ENCODE measurements around the gene CYBA. TPM values are rescaled to one million over a fixed set of nuclear protein-coding genes. Genes with fewer than 3 reads are reported as not detected.

CYBA gene
- total RNA-seq, 4 donors from 2014 or later = 258 to 306 (median 291) TPM

GRCh38 chr16:88656291-88656980 is 5.6 kb upstream of the CYBA start:
- Histone ChIP-seq H3K9me3 (no peaks in the 10 kb centered on the region), H3K27me3 (no peaks in the 10 kb centered on the region), H3K36me3 (peaks cover 0 to 7% (median 0%) of the 10 kb centered on the region in 4 donors), H3K27ac (no peak overlapping the region), H3K4me1 (peaks cover 0 to 15% (median 6%) of the 10 kb centered on the region in 4 donors), H3K4me3 (no peak overlapping the region)
- WGBS, 2 donors (ENCODE audit: low coverage in 1 of 2) = 85% methylated on average over 25 of the region's 25 CpGs; no CpG with 5 or more reads in 1 of the 2 donors
- no peak for DNase-seq
- TF ChIP-seq EP300 (IDR thresholded peaks at IDR 0.05; ENCODE audit: low read depth) (no peak), POLR2AphosphoS5 (IDR thresholded peaks at IDR 0.05) (no peak), CTCF (IDR thresholded peaks at IDR 0.05) (no peak), POLR2A (IDR thresholded peaks at IDR 0.05) (no peak)
- in situ Hi-C loops (cut with MboI; ENCODE audit: low pct_ligation_motif_present in 1 of 4, low pct_unique_long_range_greater_than_20kb in 1 of 4, low sequenced_read_pairs in 3 of 4) = no loop called here
- intact Hi-C loops (cut with DNase I; ENCODE audit: low total_unique reads) = no loop called here

GRCh38 chr16:88655733-88656281 is 5.0 kb upstream of the CYBA start:
- Histone ChIP-seq H3K4me1 (peaks cover 3 to 17% (median 10%) of the 10 kb centered on the region in 4 donors), H3K27ac (no peak overlapping the region), H3K27me3 (no peaks in the 10 kb centered on the region), H3K36me3 (peaks cover 0 to 7% (median 0%) of the 10 kb centered on the region in 4 donors), H3K9me3 (no peaks in the 10 kb centered on the region), H3K4me3 (no peak overlapping the region)
- intact Hi-C loops (cut with DNase I; ENCODE audit: low total_unique reads) = no loop called here
- TF ChIP-seq POLR2AphosphoS5 (IDR thresholded peaks at IDR 0.05) = no peak
- no peak for TF ChIP-seq EP300 (IDR thresholded peaks at IDR 0.05; ENCODE audit: low read depth)
- no peak for TF ChIP-seq POLR2A (IDR thresholded peaks at IDR 0.05)
- TF ChIP-seq CTCF (IDR thresholded peaks at IDR 0.05) = no peak
- in situ Hi-C loops (cut with MboI; ENCODE audit: low pct_ligation_motif_present in 1 of 4, low pct_unique_long_range_greater_than_20kb in 1 of 4, low sequenced_read_pairs in 3 of 4) = no loop called here
- WGBS, 2 donors (ENCODE audit: low coverage in 1 of 2) = 95% methylated on average over 25 of the region's 29 CpGs; no CpG with 5 or more reads in 1 of the 2 donors
- DNase-seq = no peak

- Histone ChIP-seq H3K27me3 (no peaks in the 10 kb centered on the region), H3K27ac (no peak overlapping the region), H3K9me3 (no peaks in the 10 kb centered on the region), H3K4me3 (no peak overlapping the region), H3K36me3 (peaks cover 0 to 7% (median 0%) of the 10 kb centered on the region in 4 donors), H3K4me1 (peaks cover 3 to 17% (median 10%) of the 10 kb centered on the region in 4 donors)
- 93% methylated on average over 46 of the region's 50 CpGs; no CpG with 5 or more reads in 1 of the 2 donors for WGBS, 2 donors (ENCODE audit: low coverage in 1 of 2)
- intact Hi-C loops (cut with DNase I; ENCODE audit: low total_unique reads) = no loop called here
- TF ChIP-seq EP300 (IDR thresholded peaks at IDR 0.05; ENCODE audit: low read depth) = no peak
- TF ChIP-seq CTCF (IDR thresholded peaks at IDR 0.05) = no peak
- TF ChIP-seq POLR2A (IDR thresholded peaks at IDR 0.05) = no peak
- no peak for TF ChIP-seq POLR2AphosphoS5 (IDR thresholded peaks at IDR 0.05)
- in situ Hi-C loops (cut with MboI; ENCODE audit: low pct_ligation_motif_present in 1 of 4, low pct_unique_long_range_greater_than_20kb in 1 of 4, low sequenced_read_pairs in 3 of 4) = no loop called here
- no peak for DNase-seq
Observed at GRCh38 chr16:88655053-88655732, 4.3 kb upstream of the CYBA start.

- Histone ChIP-seq H3K4me1 (peaks cover 7 to 19% (median 15%) of the 10 kb centered on the region in 4 donors), H3K27ac (no peak overlapping the region), H3K36me3 (peaks cover 0 to 7% (median 0%) of the 10 kb centered on the region in 4 donors), H3K27me3 (no peaks in the 10 kb centered on the region), H3K9me3 (no peaks in the 10 kb centered on the region), H3K4me3 (no peak overlapping the region)
- WGBS, 2 donors (ENCODE audit: low coverage in 1 of 2) = 87 to 90% methylated on average over 3 to 21 of the region's 28 CpGs
- no peak for DNase-seq
- intact Hi-C loops (cut with DNase I; ENCODE audit: low total_unique reads) = no loop called here
- in situ Hi-C loops (cut with MboI; ENCODE audit: low pct_ligation_motif_present in 1 of 4, low pct_unique_long_range_greater_than_20kb in 1 of 4, low sequenced_read_pairs in 3 of 4) = no loop called here
- TF ChIP-seq POLR2A (IDR thresholded peaks at IDR 0.05) (no peak), EP300 (IDR thresholded peaks at IDR 0.05; ENCODE audit: low read depth) (no peak), POLR2AphosphoS5 (IDR thresholded peaks at IDR 0.05) (no peak), CTCF (IDR thresholded peaks at IDR 0.05) (no peak)
Observed at GRCh38 chr16:88654363-88655052, 3.7 kb upstream of the CYBA start.

All from transverse colon (tissue), 4 donors.